GM19468 (cell line): ENCODE results near the gene PIGO.

Experiments used
- ATAC-seq: cut with Tn5 transposase; IDR thresholded peaks from one replicate; pipeline ENCODE4 v1.9.1; 2021; ENCODE audit warnings: mild to moderate bottlenecking, moderate library complexity, moderate number of reproducible peaks; ENCODE audit not compliant: unreplicated experiment; ENCODE audit errors: extremely low read depth

The PIGO gene

DNA sequence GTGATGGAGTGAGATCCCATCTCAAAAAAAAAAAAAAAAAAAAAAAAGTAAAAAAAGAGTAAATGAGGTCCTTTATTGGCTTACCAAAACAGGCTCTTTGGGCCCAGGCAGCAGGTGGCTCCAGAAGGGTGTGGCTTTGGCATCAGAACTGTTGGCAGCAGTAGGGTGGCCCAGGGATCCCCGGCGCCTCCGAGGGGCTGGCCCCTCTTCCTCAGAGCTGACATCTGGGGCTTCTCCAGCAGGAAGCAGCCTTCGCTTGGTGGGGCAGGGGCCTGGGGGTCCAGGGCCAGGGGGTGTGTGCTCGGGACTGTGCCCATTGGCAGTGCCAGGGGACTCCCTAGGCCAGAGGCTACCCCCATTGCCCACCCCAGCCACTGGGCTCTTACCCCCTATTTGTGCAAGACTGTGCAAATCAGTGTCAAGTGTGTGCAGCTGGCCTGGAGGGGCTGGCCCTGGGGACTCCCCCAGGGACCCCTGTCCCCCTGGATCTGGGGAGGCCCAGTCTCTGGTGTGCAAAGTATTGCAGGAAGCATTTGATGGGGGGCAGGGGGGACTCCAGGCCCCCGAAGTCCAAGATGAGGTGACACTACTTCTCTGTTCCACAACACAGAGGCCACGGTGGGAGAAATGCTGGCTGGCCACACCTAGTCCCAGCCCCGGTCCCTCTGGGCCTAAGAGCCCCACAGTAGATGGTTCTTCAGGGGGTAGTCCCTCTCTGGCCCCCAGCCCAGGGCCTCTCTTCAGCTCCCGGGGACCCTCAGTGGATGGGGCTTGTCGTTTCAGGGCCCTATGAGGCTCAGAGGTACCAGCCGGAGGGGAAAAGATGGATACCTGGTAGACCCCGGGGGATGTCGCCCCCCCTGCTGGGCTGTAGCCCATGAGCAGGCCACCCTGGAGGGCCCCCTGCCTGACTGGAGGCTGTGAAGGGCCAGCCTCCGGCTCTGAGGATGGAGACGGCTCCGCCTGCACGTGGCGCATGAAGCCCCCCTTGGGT, 11.2 kb upstream of the PIGO start:
- ATAC-seq = no peak

DNA sequence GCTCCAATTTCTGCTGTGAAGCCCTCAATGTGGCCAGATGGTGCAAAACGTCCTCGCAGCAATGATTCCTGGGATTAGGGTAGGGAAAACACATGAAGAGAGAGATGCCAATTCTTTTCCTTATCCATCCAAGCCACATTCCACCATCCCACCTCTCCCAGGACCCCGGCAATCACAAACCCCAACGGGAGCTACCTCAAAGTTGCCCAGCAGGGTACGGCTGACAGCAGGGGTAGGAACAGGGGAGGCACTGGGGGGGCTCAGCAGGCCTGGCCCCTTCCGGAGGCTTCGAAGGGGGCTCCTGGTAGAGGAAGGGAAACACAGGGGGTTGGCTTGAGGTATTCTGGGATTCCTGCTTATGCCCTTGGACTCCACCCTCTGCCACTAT, 9.9 kb upstream of the PIGO start:
- no peak for ATAC-seq

DNA sequence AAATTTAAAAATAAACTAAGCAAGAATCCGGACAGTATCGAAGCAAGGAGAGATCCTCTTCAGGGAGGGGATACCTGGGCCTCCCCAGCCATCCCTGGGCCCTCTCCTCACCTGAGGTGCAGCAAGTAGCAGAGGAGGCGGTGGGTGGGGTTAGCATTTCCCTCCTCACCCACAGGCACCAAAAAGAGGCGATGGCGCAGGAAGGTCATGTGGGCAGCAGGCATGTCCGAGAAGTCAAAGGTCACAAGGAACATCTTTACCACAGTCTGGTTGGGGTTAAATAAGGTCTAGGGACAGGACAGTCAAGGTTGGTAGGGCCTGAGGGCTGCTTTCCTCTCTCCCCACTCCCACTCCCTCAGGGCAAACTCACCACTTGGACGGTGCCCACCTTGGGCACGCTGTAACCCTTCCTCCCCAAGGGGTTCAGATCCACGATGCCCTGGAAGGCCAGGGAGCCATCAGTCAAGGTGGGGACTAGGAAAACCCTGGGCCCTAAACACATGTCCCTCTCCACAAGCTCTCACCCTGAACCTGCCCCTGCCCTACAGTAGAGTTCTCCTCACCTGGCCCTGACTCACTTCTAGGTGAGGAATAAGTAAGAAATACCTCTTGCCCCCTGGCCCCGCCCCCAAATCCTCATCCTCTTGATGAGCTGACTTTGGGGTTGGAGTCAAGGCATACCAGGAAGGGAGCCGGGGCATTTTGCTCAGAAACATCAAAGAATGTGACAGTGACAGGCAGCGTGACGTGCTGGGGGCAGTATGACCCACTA, 9.4 kb upstream of the PIGO start:
- ATAC-seq = no peak

DNA sequence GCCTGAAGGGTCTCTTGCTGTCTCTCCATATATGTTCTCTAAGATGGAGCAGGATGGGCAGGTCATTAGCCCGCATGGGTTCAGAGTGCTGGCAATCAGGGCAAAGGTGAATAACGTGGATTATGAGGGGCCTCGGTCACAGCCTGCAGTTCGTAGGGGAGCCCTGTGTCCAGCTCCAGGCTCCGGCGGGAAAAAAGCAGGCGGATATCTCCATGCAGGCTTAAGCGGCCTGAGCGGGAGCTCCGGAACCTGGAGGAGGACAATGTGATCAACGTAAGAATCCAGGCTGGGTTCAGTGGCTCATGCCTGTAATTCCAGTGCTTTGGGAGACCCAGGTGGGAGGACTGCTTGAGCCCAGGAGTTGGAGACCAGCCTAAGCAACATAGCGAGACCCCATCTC, 8.7 kb upstream of the PIGO start:
- no peak for ATAC-seq

DNA sequence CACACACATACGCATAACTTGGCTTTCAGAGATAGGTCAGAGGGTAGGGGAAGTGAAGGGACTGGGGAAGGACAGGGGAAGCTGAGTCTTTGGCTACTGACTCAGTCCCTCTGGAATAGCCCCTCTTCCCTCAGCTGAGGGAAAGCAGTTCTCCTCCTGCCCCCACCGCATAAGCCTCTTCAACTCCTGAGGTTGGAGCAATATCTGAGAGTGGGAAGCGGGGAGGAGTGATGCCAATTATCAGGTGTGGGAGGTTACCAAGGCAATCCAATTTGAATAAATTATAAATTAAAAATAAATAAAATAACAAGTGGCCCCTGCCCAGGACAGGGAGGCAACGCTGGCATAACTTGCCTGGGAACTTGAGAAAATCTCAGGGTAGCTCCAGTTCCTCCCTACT, 8.2 kb upstream of the PIGO start:
- ATAC-seq = no peak

DNA sequence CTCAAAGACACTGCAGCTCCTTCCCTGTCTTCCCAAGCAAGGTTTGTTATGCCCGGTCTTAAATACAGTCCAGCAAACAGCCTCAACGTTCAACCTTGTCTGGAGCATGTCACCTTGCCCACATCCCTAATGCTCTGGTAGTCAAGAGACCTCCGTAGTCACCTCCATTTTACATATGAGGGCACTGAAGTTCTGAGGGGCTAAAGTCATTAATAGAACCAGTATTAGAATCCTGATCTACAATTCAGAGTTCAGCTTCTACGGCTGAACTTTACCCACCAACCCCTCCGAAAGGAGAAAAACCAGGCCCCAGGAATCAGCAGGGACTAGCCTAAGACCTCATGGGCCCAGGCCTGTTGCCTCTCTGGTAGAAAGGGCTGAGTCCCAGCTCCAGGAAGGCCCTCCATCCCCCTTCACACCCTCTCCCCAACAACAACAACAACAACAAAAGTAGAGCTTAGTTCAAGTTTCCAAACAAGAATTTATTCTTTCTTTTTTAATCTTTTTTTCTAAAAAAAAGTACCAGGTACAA, 7.3 kb upstream of the PIGO start:
- no peak for ATAC-seq

DNA sequence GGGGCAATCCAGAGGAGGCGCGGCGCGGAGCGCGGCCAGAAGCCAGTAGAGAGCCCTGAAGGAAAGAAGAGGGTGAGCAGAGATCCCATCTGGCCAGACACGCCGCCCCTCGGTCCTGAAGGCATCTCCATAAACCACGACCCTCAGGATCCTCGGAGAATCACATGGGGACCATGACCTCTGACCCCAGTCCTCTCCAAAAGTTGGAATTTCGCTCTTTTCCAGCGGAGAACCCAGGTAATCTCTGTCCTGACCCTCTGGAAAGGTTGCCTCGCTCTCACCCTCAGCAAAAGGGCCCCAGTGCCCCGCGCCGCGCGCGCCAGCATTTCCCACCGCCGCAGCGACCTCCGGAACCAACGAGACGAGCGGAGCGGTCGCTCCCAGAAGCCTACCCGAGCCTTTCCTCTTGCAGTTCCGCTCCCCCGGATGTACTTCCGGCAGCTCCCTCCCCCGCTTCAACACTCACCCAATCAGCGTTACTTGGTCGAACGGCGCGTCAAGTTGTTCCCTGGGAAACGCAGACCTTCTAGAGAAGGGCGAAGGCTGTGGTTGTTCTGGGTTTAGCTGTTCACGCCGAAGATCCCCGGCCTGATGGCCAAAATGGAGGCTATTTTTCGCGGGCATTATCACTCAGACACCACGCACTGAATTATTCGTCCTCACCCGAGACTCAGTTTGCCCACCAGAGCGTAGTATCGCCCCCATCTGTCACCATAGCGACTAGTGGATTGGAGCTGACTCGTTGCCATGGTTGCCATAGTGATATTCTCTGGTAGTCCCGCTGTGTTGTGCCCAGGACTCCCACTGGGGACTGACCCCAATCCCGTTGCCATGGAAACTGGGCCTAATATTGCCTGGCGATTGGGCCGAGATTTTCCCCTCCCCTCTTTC, 6.6 kb upstream of the PIGO start, which contains the start of gene STOML2:
Gene STOML2, minus strand, starts transcription at position 363 of the 891 bp plus-strand sequence. Its CDS starts 37 bp downstream, at position 326.
- ATAC-seq = peak; percentile 77

DNA sequence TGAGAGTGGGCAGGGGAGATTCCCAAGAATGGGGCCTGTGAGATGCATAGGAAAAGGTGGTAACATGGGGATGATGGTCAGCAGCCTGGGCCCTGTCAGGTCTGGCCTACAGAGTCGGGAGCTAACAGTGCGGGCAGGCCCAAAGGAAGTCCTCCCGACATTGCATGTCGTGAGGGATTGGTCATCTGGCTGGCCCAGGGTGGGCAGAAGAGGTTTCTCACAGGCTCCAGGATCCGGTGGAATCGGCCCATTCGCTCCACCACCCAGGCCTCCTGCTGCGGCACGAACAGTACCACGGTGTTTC, 6.0 kb upstream of the PIGO start:
- no peak for ATAC-seq

DNA sequence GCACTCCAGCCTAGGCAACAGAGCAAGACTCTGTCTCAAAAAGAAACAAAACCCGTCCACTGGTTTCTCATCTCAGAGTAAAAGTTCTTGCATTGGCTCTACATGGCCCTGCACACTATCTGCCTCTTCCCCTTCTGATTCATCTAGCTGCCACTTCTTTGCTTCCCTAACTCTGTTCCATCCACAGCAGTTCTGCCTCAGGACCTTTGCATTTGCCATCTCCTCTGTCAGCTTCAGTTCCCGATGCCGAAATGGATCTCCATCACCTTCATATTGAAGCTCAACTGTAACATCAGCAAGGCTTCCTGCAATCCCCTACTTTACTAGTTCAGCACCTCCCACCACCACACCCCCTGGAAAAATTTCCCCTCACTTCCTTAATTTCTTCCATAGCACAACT, 1.2 kb upstream of the PIGO start:
- no peak for ATAC-seq

DNA sequence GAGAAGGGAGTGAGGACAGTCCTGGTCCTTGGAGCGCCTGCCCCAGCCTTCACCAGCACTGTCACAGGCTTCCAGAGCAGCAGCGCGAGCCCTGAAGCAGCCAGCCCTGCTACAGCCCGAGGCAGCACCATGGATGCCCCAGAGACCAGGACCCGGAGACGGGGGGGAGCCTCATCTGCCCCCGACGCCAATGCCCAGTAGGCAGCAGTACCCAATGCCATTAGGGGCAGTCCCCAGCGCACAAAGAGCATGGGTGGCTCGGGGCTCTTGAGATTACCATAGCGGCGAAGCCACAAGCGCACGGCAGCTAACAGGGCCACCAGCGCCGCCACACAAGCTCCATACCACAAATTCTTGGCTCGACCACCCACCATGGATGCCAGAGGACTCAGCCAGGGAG, 4.9 kb downstream of the PIGO start:
- no peak for ATAC-seq

DNA sequence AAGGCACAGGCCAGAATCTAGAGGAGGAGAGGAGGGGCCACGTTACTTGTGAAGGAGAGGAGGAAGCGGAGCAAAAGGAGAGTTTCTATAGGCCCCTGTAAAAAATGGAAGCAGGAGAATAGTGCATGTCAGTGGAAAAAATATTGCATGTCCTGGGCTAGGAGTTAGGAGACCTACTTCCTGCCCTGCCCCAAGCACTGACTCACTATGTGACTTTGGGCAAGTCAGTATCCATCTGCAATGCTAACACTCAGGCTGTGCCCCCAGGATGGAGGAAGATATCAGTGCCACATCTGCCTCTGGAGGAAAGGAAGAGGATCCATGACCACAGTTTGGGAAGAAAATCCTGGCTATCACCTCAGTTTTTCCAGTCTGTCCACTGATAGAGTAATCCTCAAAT, 7.0 kb downstream of the PIGO start:
- no peak for ATAC-seq

DNA sequence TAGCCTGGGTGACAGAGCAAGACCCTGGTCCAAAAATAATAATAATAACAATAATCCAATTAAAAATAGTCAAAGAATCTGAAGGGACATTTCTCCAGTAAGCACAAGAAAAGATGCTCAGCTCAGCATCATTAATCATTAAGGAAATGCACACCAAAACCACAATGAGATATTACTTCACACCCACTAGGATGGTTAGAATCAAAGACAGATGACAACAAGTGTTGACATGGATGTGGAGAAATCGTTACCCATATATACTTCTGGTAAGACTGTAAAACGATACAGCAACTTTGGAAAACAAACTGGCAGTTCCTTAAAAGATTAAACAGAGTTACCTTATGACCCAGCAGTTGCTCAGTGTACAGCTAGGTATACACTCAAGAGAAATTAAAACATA, 11.3 kb downstream of the PIGO start:
- ATAC-seq = no peak

DNA sequence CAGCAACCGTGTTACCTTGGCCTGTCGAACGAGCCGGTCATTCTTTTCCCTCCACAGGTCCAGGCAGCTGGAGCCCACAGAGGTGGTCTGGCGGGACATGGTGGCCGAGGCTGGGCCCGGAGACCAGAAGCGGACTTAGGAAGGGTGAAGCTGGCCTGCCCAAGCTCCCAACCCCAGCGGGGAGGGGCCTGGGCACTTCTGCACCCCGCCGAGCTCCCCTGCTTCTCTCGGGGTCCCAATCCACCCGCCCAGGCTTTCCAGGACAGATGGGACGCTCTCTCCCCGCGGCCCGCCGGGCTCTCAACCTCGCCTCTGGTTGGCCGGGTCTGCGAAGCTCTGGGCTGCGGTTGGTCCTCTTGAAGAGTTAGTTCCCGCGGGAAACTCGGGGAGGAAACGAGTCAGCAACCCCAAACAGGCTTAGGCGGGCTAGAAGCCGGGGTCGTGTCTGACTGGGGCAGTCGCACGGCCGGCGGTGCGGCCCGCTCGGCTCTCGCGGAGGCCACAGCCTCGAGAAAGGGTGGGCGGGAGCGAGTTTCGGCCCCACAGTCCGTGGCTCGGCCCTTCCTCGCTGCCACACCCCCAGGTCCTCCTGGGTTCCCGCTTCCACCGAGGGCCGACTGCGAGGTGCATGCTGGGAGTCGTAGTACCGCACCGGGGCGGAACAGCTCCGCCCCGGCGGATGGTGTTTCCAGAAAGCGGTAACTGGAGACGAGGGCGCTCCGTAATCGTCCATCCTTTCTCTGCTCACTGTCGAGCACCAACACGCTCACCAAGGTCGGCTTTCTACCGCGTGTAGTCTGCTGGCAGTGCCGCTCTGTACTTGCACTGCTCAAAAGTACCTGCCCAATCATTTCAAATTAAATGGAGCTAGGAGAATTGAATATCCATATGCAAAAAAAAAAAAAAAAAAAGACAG, 16.7 kb downstream of the PIGO start, which contains the start of gene FANCG:
Gene FANCG, minus strand, starts transcription at position 517 of the 916 bp plus-strand sequence. Its CDS starts 418 bp downstream, at position 99.
- peak; percentile 84 for ATAC-seq

DNA sequence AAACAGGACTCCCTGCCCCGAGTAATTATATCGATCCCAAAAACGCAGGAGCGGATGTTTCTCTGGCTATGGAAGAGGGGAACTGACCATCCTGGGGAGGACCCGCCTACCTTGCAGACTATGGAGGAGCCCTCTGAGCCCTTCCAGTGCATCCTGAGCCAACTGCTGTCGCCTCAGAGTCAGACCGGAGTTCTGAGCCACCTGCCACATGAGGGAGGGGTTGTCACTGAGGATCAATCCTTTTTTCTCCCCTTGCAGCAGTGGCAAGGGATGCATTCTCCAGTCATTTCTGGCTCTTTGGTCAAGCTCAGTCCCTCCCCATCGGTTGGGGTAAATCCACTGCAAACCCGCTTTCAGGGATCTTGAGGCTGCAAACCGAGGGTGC, 17.4 kb downstream of the PIGO start:
- ATAC-seq = no peak

DNA sequence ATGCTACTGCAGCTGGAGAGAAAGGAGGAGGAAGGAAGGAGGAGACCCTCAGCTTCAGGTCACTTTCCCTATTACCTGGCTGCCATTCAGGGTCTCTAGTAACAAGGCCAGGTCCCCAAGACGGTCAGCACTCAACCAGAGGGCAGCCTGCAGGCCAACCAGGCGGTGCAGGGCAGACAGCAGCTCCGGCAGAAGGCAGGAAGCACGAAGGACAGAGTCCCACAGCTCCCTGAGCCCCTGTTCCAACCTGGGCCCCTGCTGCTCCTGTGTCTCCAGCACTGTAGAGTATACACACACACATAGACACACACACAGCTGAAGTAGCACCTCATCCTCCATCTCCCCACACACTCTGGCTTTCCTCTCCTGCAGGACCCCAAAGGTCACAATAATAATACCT, 18.3 kb downstream of the PIGO start:
- no peak for ATAC-seq

DNA sequence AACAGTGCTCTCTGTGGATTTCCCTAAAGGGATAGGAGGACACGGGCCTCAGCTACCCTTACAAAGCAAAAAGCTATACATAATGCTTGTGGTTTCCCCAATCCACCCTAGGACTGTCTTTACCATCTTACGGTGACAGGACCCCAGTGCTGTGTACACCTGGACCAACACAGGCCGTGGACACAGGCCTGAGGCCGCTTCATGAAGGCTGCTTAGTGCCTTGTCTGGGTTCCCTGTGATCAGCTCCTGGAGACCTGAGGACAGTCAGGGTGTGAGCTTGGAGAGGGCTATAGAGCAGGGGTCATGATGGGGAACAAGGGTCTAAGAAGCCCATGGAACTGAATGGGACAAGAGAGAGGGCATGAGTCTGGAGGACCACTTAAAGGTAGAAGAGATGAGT, 19.5 kb downstream of the PIGO start:
- ATAC-seq = no peak

DNA sequence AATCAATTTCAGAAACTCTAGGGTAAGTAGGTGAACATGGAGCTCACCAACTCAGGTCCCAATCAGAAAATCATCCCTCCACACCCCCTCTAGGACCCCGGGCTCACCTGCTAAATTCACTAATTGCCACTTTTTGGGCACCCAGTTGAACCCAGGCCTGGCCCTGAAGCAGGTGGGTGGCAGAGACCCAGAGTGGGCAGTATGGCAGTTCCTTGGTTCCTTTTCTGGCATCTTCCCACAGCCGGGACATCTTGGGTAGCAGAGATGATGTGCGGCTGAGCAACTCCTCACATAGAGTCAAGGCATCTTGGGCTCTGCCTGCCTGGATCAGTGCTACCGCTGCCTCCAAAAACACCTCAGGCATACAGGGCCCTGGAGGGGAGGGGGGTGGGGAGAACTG, 21.0 kb downstream of the PIGO start:
- no peak for ATAC-seq

DNA sequence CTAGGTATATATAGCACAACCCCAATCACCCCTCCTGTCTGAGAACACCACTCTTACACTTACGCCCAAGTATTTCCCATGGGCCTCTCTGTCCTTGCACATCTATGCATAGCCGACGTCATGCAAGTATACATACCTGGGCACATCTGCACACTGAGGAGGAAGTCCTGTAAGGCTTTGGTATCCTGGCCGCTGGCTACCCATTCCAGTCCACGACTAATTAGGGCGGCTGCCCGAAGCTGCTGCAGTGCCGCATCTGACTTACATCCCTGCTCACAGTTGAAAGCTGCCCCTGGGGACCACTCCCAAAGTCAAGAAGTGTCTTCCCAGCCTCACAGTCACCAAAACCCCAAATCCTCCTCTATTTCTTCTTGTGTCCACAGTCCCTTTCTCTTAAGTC, 21.6 kb downstream of the PIGO start:
- ATAC-seq = no peak

DNA sequence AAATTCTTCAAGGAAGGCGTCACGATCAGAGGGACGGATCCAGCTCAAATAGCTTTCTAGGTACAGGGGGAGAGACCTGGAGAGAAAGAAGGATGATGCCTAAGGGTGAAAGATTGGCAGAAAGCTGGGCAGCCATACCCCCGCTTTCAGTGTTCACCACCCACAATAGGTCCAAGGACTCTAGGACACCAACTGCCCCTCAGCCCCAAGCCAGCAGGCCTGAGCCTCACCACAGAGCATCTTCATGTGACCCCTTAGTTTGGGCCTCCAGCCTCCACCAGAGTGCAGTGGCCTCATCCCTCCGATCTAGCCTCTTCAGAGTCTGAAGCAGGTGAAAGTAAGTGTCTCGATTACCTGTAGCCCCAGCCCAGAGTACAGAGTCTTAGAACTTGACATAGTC, 22.2 kb downstream of the PIGO start:
- no peak for ATAC-seq
